GM12874 (cell line): ENCODE results near the gene NUP93.

Experiments used
- CTCF ChIP-seq: IDR thresholded peaks from 2 replicates; pipeline ENCODE4 v1.5.1; 2011; ENCODE audit warnings: low read depth, mild to moderate bottlenecking, control low read depth, low read length, moderate library complexity; ENCODE audit not compliant: insufficient read depth

The NUP93 gene

DNA sequence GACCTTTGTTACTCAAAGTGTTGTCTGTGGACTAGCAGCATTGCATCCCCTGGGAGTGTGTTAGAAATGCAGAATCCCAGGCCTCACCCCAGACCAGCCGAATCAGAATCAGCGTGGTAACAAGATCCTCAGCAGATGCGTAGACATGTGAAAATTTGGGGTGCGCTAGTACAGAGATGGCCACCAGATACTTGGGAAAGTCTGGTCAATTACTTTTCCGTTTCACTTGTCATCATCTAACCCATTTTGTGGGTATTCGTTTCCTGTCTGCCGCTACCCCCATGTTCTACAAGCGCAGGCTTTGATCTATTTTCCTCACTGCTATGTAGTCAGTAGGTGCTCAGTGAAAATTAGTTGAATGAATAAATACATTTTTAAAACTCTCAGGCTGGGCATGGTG, 168.9 kb downstream of the NUP93 start:
- no peak for TF ChIP-seq CTCF
